NCI-H1092 treated with DMSO at 0.1 percent for 48 hours (cell line): ENCODE results near the gene CXorf38.

Source experiments
- DNase-seq: peaks from one replicate; lab custom pipeline; 2025; lab: John Stamatoyannopoulos, UW

Gene CXorf38

DNA sequence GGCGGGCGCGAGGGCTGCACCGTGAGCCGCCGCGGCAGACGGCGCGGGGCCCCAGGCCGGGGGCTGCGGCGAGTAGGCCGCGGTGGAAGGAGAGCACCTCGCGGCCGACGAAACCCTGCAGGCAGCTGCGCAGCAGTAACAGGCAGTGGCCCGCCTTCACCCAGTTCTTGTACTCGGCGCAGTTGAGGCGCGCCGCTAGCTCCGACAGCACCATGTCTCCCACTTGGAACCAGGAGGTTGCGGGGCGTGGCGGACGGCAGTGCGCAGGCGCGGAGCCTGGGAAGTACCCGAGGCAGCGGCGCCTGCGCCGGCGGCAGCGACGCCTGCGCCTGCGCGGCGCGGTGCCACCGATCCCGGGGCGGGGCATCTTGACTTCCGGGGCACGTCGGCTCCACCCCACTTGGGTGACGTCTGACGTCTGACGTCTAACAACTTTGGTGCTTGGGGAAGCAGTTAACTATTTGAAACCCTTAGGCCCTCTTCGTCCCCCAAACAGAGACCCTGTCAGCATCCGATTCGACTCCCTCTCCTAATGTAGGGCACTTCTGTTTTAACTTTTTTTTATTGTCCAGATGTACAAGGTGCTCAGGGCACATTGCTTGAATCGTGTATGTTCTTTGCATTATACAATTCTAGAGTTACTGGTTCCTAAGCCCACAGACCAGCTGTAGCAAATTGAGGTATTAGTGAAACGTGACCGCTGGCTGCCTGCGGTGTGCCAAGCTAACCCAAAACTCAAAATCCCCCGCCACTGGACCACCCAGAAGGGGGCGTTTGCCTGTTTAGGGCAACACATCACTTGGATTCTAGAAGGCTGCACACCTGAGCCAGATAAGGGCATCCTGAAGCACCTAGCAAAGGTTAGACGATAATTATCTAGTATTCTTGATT is at the start of gene CXorf38:
TSS of gene CXorf38 (minus strand) at position 255 of the 891 bp plus-strand sequence. CDS start at position 214, 41 bp downstream.
- peak; percentile 90 for DNase-seq

DNA sequence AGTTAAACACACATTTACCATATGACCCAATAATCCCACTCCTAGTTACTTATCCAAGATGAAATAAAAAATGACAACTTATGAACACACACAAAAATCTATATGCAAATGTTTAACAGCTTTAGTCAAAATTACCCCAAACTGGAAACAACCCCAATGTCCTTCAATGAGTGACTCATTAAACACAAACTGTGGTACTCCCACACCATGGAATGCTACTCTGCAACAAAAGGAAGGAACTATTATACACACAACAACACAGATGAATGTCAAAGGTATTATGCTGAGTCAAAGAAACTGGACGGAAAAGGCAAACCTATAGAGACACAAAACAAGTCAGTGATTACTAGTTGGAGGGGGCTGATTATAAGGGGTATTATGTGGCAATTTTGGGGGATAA is 47.4 kb upstream of the CXorf38 start:
- DNase-seq = no peak

DNA sequence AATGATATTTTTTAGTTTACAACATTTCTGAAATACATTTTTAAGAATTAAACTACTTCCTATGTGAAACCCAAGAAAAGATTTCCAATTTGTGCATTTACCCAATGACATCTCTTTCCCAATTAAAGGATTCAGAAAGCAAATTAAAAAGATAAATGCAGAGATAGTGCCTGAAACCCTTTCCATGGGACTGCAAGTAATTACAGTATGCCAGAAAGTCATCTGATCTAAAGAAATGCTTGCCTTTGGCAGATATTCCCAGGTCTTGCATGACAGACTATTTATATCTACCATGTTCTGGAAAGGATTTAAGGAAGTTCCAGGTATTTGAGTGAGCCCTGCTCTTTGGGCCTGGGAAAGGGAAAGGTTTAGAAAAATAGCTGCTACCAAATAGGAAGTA is 41.6 kb upstream of the CXorf38 start:
- no peak for DNase-seq

GRCh38 chrX:40687169-40687568 is 39.8 kb upstream of the CXorf38 start:
- DNase-seq = no peak

DNA sequence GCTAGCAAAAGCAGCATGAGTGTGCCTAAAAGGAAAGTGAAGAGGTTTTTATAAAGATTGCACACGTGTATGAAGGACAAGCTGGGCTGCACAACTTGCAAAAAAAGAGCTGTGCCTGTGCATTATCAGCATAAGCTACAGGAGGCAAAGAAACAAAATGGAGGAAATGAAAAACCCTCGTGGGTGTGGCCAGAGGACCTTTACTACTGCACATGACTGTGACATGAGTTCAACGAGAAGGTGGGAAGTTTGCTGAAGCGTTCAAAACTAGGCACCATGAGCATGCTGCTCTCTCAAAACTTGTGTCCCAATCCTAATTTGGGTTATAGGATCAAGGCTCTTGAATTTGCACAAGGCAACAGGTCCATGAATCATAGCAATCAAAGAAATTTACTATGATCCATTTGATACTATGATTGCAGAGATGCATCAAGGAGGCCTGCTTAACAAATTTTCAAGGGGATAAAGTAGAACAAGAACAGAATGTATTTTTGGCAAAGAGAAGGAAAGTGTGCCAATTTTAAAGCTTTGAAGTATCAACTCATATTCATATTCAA is 38.1 kb upstream of the CXorf38 start:
- peak; percentile 59 for DNase-seq

GRCh38 chrX:40684092-40684491 is 36.7 kb upstream of the CXorf38 start:
- DNase-seq = no peak

GRCh38 chrX:40683245-40683644 is 35.9 kb upstream of the CXorf38 start:
- no peak for DNase-seq

DNA sequence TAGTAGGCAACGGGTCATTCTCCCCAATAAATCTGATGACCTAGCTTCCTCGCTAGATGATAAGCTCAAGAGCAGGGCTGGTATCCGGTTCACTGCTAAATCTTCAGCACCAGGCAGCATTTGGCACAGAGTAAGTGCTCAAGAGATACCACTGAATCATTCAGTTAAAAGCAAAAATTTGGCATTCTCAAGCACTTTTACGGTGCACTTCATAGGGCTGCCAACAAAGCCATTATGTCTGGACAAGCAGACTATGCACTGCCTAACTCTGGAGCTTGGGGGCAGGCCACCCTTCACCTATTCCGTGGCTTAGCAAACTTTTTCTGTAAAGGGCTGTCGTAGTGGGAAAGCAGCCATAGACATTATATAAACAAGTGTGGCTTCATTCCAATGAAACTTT is 23.8 kb upstream of the CXorf38 start:
- DNase-seq = peak; percentile 63

DNA sequence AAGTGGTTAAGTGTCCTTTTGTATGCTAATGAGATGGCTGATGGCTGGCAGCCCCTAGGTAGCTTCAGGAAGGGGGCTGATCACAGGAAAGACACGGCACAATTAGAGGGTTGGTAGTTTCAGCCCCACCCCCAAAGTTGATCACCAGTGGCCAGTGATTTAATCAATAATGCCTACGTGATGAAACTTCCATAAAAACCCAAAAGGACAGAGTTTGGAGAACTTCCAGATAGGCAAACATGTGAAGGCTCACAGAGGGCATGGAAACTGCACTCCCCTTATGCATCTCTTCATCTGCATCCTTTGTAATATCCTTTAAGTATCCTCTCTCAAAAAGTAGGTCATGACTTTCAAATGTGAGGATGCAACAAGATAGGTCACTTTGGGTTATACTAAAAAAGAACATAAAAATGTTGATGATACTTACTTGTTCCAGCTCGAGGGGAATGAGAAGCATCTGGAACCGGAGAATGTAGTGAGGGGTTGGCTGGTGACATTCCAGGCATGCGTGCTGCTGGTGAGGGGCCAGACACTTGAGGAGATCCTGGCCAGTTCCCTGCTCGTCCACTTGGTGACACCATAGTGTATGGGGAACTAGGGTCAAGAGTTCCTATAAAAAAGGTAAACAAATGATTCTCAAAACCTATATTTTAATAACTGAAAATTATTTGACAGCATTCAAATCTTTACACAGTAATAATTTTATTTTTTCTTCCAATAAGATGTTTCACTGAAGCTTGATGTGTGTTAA is 16.7 kb upstream of the CXorf38 start:
- no peak for DNase-seq

GRCh38 chrX:40663078-40663740 is 15.8 kb upstream of the CXorf38 start:
- no peak for DNase-seq

DNA sequence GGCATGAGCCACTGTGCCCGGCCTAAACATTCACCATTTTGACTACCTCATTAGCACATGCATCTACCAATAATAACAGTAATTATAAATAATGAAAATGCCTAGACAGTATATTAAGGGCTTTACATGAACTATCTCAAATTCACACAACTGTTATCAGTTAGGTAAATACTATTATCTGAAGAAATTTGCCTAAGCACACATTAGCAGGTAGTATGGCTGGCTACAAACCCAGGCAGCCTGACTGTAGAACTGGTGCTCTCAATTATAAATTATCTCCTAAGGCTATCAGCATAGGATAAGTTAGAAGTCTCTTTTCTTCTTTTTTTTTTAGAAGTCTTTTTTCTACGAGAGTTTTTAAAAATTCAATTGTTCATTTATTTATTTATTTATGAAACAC is 14.1 kb upstream of the CXorf38 start:
- DNase-seq = no peak

DNA sequence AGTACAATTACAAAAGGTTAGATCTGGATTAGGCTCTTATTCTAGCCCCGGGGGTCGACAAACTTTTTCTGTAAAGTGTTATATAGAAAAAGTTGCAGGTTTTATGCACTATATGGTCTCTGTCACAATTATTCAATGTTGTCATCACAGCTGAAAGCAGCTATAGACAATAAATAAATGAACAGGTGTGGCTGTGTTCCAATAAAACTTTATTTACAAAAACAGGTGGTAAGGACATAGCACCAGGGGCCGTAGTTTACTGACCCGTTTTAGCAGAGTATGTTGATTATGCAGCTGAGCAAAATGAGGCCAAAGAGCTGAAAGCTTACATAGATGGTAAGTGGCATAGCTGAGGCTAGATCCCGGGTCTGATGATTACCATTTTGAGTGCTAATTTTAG is 13.0 kb upstream of the CXorf38 start:
- DNase-seq = no peak

- DNase-seq = no peak
These were observed 6.2 kb upstream of the CXorf38 start for GRCh38 chrX:40653535-40653934.

DNA sequence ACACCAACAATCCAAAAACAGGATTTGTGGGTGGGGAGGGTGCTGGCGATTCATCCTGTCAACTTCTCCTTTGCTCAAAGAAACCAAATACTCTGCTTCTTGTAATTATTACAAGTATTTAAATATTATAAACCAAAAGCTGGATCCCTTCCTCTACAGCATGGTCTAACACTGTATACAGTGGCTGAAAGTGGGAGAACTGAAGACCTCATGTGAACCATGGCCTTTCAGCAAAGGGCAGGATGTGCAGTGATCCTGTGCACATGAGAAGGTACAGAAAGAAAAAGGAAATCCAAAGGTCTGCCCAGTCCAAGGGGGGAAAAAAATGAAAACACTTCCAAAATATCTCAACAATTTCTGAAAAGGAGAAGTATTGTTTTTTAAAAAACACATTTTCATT is 5.3 kb upstream of the CXorf38 start:
- no peak for DNase-seq

- DNase-seq = peak; percentile 52
These were observed 4.4 kb upstream of the CXorf38 start for GRCh38 chrX:40651620-40652223.

DNA sequence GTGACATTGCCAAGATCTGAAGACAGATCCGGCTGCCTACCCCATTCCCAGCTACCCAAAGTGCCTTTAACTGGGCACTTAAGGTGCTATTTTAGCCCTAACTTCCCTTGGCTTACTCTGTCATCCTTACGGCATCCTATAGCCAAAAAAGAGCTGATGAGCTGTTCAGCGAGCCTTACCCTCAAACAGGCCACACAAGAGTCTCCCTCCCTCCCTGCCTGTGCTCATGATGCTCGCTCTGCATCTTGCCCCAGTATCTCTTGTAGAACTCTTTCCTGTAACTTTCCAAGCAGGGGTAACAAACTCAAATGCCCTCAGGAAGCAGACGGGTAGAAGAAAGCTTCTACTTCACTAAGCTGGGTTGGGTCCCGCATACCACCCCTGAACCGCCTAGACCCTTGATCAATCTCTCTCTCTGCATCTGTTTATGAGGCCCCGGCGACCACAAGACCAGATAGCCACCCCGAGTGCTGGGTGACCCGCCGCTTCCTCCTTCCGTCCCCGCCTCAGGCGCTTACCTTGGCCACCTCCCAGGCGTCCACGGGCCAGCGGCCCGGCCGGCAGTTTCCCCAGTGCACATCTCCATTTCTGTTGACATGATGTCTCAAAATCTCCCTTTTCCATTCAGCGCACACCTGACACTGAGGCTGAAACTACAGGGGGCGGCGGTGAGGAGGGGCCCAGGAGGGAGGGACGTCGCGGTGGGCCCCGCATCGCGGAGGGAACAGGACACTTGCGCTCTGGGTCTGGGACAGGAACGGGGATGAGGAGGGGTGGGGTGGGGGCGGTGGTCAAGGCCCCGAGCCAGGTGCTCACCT is 663 bp downstream of the CXorf38 start:
- DNase-seq = no peak

GRCh38 chrX:40644821-40645358 is 2.5 kb downstream of the CXorf38 start:
- DNase-seq = no peak

GRCh38 chrX:40644176-40644575 is 3.2 kb downstream of the CXorf38 start:
- no peak for DNase-seq

- no peak for DNase-seq
These were observed 9.7 kb downstream of the CXorf38 start for GRCh38 chrX:40637687-40638086.

GRCh38 chrX:40632199-40632598 is 15.2 kb downstream of the CXorf38 start:
- no peak for DNase-seq

DNA sequence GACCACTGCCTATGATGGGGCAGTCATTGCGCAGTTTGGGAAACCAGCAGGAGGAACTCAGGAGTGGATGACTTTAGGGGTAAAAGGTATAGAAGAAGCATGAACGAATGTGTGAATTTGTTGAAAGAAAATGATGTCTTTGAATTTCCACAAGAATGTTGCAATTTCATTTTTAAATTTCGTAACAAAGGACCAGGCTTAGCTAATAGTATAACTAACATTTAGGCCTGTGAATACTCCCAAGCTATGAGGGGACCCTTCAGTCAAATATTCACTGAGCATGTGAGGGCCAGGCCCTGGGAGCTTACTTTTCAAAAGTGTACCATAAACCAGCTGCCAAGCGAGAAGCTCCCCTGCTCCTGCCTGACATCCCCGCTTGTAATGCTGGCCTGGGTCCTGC is 18.9 kb downstream of the CXorf38 start:
- DNase-seq = no peak
